Cerebellar cortex (tissue), 1 donor: ENCODE results near the gene TAF1D.

ENCODE experiments used
- DNase-seq: peaks from one replicate; pipeline ENCODE4 v3.0.0-alpha.2; 2015; ENCODE audit warnings: low spot score

The TAF1D gene

DNA sequence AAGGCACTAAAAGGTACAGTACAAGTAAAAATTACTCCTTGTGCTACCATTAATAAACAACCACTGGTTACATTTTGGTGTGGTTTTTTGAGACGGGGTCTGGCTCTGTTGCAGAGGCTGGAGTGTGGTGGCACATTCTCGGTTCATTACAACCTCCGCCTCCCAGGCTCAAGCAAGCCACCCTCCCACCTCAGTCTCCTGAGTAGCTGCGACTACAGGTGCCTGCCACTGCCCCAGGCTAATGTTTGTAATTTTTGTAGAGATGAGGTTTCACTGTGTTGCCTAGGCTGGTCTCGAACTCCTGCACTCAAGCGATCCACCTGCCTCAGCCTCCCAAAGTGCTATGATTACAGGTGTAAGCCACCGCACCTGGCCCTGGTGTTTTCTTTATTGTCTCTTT is 20.8 kb downstream of the TAF1D start:
- no peak for DNase-seq

DNA sequence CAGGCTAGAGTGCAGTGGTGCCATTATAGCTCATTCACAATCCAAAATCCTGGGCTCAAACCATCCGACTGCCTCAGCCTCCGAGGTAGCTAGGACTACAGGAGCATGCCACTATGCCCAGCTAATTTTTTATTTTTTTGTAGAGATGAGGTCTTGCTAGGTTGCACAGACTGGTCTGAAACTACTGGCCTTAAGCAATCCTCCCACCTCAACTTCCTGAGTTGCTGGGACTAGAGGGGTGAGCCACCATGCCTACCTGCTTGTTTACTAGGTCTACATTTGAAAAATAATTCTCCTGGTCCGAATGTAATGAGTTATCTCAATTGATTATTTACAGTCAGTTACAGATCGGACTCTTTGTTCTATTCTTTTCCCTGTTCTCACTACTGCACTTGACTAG is 22.0 kb downstream of the TAF1D start:
- no peak for DNase-seq

- no peak for DNase-seq
Measured at GRCh38 chr11:93718057-93718563, 23.2 kb downstream of the TAF1D start.

DNA sequence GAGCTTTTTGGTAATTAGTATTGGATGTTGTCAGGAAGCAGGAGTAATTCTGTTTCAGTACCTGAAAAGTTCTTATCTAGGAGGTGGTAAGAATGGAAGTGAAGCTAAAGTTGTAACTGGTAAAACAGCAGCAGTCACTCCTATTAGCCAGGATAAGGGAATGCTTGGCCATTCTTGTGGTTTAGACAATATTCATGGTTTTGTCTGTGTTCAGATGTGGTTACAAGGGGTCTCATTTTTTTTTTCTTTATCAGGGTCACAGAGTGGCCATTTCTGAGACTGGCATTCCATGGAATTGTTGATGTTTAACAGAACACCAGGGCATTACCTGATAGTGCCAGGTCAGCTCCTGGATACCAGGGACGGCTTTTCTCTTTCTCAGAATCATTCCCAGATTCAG is 23.8 kb downstream of the TAF1D start:
- DNase-seq: no peak

- DNase-seq: no peak
Measured at GRCh38 chr11:93715797-93716396, 25.4 kb downstream of the TAF1D start.

DNA sequence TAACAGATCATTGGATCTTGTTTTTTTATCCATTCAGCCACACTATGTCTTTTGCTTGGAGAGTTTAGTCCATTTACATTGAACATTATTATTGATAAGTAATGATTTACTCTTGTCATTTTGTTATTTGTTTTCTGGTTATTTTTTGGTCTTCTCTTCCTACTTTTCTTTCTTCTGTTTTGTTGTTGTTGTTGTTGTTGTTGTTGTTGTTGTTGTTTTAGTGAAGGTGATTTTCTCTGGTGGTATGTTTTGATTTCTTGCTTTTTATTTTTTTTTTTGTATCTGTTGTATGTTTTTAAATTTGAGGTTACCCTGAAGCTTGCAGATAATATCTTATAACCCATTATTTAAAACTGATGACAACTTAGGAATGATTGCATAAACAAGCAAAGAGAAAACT is 28.6 kb downstream of the TAF1D start:
- DNase-seq: no peak

- DNase-seq: no peak
Measured at GRCh38 chr11:93710239-93710638, 31.1 kb downstream of the TAF1D start.

DNA sequence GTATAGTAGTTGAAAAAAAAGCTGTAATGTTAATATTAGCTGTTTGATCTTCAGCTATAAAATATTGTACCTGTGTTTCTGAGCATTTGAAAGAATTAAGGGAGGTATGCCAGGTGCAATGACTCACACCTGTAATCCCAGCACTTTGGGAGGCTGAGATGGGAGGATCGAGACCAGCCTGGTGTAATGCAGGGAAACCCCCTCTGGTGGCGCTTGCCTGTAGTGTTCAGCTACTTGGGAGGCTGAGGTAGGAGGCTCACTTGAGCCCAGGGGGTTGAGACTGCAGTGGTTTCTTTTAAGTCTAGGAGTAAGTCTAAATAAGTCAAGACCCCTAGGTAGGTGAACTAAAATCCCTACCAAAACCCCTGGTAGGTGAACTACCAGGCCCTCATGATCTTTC is 37.1 kb downstream of the TAF1D start:
- DNase-seq: no peak

GRCh38 chr11:93700830-93701229 is 40.5 kb downstream of the TAF1D start:
- DNase-seq: no peak

GRCh38 chr11:93697611-93698010 is 43.7 kb downstream of the TAF1D start:
- no peak for DNase-seq

GRCh38 chr11:93694557-93694956 is 46.7 kb downstream of the TAF1D start:
- DNase-seq: no peak

- DNase-seq: no peak
Measured at GRCh38 chr11:93694109-93694508, 47.2 kb downstream of the TAF1D start.

DNA sequence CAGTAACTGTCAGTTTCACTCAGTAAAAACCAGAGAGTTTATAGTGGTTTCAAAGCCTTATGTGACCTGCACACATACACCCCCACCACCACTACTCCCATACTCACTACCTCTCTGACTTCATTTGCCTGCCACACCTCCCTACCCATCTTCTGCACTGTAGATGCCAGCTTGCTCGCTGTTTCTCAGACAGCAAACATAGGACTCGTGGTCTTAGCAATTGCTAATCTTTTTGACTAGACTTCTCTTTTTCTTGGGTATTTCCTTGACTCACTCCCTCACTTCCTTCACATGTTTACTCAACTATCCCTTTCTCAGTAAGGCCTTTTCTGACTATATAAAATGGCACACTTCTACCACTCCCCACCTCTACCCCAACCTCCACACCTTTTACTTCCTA is 52.1 kb downstream of the TAF1D start:
- DNase-seq: no peak

DNA sequence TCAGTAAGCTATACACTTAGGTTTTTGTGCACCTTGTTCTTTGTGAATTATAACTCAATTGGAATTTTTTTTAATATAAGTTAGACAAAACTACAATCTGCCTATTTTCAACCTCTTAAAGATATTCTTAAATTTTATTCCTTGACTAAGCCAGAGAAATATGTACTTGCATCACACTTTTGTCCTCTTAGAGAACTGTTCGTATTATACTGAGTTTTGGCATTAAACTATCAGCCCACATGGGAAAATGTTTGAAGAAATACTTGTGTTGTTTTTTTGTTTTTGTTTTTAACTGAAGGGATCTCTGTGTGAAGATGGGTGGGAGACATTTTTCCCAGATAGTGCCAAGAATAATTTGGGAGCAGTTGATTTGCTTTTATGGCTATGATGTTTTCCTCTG is 54.5 kb downstream of the TAF1D start:
- no peak for DNase-seq

- no peak for DNase-seq
Measured at GRCh38 chr11:93686226-93686625, 55.1 kb downstream of the TAF1D start.
